Activated CD4-positive, alpha-beta T cell treated with anti-CD3 and anti-CD28 coated beads for 48 hours (primary cell): Measurements from ENCODE around the gene S100A11.

Source experiments
- DNase-seq: peaks from one replicate; pipeline ENCODE4 v3.0.0-alpha.2; 2020

S100A11 gene

GRCh38 chr1:152000964-152001630 is 35.7 kb downstream of the S100A11 start:
- no peak for DNase-seq

- DNase-seq = no peak
These were observed 38.0 kb downstream of the S100A11 start for GRCh38 chr1:151998611-151999362.

DNA sequence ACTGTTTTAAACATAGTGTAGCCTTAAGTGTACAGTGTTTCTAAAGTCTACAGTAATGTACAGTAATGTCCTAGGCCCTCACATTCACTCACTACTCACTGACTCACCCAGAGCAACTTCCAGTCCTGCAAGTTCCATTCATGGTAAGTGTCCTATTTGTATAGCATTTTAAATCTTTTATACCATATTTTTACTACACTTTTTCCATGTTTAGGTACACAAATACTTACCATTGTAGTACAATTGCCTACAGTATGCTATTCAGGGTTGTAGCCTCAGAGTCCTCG is 39.6 kb downstream of the S100A11 start:
- no peak for DNase-seq

DNA sequence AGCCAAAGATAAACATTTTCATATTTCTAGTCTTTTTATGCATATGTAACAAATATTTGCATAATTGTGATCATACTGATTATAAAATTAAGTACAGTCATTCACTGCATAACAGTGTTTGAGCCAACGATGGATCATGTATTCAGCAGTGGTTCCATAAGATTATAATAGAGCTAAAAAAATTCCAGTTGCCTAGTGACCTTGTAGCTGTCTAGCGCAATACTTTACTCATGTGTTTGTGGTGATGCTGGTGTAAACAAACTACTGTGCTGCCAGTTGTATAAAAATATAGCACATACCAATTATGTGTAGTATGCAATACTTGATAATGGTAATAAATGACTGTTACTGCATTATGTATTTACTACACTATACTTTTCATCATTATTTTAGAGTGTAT is 41.0 kb downstream of the S100A11 start:
- DNase-seq = no peak

- DNase-seq = no peak
These were observed 41.8 kb downstream of the S100A11 start for GRCh38 chr1:151994956-151995355.

DNA sequence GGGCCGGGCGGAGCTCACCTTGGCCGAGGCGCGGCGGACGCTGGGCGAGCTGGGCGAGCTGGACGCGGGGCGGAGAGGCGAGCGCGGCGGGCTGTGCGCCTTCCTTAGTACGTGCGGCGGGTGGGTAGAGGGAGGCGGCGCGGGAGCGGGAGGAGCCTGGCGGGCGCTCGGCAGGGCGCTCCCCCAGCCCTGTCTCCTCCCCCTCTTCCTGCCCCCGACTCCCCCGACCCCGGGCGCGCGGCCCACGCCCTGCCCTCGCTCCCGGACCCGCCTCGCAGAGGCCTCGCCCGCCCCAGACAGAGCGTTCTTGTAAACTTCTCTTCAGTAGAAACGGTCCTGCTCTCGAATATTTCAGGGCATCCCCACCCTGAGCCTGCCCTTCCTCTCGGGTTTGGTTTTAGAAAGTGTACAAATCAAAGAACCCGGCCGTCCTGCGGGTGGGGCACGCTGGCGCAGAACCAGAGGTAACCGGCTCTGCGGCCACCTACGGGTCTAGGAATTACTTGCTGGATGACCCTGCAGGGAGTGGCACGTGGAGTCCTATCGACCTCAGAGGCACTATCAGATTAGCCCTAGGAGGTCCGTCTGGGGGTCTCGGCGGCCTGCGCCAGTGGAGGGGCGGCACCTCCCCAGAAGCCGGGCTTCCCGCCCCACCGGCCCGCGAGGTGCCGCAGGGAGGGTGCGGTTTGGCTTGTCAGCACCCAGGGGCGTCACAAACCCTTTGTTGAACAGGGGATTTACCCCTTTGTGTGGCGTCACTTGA is 42.9 kb downstream of the S100A11 start, which contains the start of gene S100A10:
TSS of gene S100A10 (minus strand) at position 126 of the 763 bp plus-strand sequence. CDS start 7,629 bp downstream, outside the sequence.
- peak; percentile 72 for DNase-seq

DNA sequence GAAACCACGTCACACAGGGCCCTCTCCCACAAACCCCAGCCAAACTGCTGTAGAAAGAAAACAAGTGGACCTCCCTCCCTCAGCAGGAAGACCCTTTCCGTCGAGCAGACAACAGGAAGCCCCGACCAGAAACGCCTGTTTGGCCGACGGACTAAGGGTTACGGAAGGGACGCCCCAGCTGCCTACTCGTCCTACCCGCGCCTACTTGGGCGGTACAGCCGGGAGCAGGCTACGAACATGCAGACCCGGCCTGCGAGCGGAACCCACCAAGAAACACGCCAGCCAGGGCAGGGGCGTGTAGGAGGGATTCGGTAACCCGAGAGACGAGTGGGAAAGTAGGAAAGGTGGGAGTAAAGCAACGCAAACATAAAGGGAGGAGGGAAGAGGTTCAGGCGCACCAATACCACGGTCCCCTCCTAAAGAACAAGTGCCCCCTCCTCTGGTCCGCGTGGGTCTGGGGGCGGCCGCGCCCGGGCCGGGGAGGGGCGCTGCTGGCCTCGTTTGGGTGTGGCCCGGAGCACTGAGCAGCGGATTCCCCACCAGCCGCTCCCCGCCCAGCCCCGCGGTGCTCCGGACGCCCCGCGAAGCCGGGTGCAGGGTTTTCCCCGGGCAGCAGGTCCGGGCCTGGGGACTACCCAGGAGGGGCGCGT is 43.6 kb downstream of the S100A11 start:
- peak; percentile 44 for DNase-seq

- DNase-seq = no peak
These were observed 44.3 kb downstream of the S100A11 start for GRCh38 chr1:151992303-151993083.

DNA sequence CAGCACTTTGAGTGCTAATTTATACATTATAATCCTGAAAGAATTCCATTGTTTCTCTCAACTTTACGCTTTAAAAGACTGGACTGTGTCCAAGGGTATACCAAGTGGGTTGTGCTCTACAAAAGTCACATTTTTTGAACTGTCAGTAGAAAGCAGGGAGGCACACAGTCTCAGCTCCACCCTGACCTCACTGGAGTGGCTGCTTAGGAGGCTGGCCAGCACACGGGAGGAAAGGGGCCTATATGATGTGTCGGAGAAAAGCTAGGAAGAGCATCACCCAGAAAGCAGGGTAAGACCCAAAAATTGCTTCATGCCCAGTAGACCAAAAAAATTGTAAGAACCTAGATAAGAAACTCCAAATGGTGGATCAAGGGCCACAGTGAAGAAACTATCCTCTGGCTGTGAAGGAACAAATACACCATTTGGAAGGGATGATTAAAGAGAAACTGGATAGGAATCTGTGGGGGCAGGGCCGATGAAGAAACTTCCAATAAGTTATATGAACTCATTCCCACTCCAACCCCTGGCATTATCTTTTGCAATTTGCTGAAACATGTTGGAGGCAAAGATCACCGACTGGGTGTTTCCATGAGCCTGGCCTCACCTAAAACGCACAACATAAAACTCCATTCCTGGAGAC is 45.0 kb downstream of the S100A11 start:
- no peak for DNase-seq

- DNase-seq = no peak
These were observed 46.0 kb downstream of the S100A11 start for GRCh38 chr1:151990856-151991198.

GRCh38 chr1:151990058-151990855 is 46.5 kb downstream of the S100A11 start:
- DNase-seq = no peak

GRCh38 chr1:151989211-151989862 is 47.5 kb downstream of the S100A11 start:
- DNase-seq = peak; percentile 65

- no peak for DNase-seq
These were observed 48.3 kb downstream of the S100A11 start for GRCh38 chr1:151988405-151988923.

DNA sequence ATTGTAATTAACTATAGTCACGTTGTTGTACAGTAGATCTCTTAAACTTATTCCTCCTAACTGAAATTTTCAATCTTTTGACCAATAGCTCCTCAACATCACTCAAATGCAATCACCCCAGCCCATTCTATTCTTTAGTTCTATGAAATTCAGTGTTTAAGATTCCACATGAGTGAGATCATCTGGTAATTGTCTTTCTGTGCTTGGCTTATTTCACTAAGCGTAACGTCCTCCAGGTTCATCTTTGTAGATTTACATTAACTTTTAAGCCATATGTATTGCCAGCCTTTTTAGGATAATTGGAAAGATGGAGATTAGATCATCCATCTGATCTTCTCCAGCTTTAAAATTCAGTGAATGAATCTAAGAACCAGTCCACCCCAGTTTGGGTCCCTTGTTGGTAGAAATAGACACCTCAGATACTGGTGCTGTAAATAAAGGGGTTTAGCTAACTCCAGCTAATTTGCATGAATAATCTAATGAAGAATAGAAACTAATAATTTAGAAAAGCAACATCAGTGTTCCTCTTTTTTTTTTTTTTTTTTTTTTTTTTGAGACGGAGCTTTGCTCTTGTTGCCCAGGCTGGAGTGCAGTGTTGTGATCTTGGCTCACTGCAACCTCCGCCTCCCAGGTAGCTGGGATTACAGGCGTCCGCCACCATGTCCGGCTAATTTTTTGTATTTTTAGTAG is 50.2 kb downstream of the S100A11 start:
- no peak for DNase-seq

DNA sequence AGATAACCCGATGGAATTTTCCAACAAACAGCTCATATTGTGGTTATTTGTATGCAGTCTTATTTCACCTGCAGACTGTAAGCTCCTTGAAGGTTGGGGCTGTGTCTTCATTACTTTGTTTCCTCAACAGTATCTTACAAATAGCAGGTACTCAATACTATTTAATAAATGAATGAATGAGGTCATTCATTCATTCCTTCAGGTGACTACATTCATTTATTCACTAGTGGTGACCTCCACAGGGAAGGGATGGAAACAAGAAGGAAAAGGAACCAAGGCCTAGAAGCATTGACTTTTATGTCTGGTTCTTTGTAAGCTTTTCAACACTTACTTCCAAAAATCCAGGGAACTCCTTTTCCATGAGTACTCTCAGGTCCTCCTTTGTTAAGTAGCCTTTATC is 51.0 kb downstream of the S100A11 start:
- no peak for DNase-seq

GRCh38 chr1:151985270-151985669 is 51.5 kb downstream of the S100A11 start:
- no peak for DNase-seq

GRCh38 chr1:151984313-151984956 is 52.4 kb downstream of the S100A11 start:
- peak; percentile 49 for DNase-seq
